ENCODE results near the gene STARD9.

STARD9 gene

DNA sequence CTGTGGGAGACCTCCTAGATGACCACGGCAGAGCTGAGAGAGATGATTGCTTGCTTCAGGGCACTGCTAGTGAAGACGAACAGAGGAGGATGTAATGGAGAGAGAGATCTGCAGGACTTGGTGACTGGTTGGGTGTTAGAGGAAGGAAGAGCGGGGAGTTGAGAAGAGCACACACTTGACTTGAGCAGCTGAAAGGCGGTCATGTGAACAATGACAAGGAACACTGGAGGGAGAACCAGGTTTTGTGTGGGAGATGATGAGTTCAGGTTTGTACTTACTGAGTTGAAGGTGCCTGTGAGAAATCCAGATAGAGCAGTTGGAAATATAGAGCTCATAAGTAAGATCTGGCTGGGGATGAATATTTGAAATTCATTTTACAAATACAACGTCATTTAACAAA is 121.2 kb downstream of the STARD9 start:
- no peak for DNase-seq

DNA sequence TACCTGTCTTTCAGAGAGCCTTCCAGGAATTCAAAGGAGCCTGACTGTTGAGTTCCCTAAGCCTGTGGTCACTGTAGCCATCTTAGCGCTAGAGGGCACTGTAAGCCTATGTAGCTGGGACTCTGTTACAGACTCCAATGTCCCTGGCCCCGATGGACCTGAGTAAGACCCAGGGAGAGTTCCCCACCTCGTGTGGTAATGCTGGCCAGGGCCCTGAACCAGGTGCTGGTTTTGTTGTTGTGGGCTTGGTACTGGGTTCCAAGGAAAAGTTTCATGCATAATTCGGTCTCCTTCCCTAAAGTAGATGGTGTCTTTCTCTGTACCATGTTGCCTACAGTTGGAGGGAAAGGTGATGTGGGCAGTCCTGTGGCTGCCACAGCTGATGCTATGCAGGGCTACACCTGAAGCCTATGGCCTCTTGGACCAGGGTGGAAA is 129.1 kb downstream of the STARD9 start:
- peak; percentile 35 for DNase-seq

GRCh38 chr15:42705336-42705735 is 129.9 kb downstream of the STARD9 start:
- DNase-seq, result no peak

- DNase-seq, result no peak
Measured at GRCh38 chr15:42707068-42707467, 131.7 kb downstream of the STARD9 start.

DNA sequence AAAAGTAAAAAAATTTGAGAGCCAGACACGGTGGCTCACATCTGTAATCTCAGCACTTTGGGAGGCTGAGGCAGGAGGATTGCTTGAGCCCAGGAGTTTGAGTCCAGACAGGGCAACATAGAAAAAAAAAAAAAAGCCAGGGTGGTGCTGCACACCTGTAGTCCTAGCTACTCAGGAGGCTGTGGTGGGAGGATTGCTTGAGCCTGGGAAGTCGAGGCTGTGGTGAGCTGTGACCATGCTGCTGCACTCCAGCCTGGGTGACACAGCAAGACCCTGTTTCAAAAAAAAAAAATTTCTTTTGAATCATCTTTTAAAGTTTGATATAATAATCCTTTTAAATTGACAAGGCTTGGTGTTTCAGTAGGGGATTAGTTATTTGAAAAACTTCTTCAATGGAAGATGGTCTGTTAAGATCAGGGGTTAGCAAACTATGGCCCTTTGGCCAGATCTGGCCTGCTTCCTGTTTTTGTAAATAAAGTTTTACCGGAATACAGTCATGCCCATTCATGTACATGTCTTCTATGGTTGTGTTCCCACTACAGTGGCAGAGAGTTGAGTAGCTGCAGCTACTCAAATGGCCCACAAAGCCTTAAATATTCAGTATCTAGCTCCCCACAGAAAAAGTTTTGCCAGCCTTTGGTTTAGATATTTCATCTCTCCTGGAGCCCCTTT is 132.6 kb downstream of the STARD9 start:
- DNase-seq, result no peak

DNA sequence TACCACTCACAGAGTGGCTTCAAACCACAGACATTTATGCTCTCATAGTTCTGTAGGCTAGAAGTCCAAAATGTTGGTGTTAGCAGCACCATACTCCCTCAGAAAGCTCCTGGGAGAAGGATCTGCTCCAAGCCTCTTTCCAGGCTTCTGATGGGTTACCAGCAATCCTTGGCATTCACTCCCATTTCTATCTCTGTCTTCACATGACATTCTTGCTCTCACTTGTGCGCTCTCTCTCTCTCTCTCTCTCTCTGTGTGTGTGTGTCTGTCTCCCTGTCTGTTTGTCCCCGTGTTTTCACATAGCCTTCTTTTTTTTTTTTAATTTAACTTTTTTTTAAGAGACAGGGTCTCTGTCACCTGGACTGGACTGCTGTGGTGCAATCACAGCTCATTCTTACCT is 135.3 kb downstream of the STARD9 start:
- no peak for DNase-seq

- no peak for DNase-seq
Measured at GRCh38 chr15:42711746-42712145, 136.3 kb downstream of the STARD9 start.

- DNase-seq, result no peak
Measured at GRCh38 chr15:42712584-42712983, 137.2 kb downstream of the STARD9 start.

DNA sequence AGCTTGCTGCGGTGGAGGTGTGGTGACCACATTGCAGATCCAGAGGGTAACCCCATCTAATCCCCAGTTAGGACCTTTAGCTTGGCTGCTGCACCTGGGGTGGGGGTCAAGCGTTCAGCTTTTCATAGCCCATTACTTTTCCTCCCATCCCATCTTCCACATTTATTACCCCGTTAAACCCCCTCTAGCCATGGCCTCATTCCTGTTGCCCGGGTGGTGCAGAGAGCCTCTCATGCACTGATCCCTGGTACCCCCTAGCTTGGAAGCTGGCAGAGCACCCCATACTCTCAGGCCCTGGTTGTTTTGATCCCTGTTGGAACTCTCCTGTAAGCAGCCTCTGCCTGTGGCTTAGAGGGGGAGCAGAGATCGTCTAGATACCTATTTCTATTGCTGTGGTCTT is 140.7 kb downstream of the STARD9 start:
- DNase-seq, result no peak

- DNase-seq, result no peak
Measured at GRCh38 chr15:42716626-42717025, 141.2 kb downstream of the STARD9 start.

- DNase-seq, result no peak
Measured at GRCh38 chr15:42719043-42719442, 143.6 kb downstream of the STARD9 start.

DNA sequence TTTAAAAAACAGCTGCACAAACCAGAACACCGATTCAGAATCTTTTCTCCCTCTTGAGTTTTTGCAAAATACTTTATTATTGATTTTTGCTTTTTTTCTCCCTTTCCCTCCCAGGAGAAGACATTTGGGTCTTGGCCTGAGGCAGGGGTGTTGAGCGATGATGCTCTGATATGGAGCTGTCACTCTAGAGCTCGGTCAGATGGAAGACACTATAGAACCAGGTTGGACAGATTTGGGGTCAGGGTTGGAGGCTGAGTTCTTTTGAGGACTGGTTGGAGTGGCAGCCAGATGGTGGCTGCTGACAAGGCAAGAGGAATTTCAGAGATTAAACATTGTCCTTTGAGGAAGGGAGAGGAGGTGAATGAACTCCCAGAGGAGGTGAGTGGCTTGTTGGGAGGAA is 144.7 kb downstream of the STARD9 start:
- DNase-seq, result no peak

DNA sequence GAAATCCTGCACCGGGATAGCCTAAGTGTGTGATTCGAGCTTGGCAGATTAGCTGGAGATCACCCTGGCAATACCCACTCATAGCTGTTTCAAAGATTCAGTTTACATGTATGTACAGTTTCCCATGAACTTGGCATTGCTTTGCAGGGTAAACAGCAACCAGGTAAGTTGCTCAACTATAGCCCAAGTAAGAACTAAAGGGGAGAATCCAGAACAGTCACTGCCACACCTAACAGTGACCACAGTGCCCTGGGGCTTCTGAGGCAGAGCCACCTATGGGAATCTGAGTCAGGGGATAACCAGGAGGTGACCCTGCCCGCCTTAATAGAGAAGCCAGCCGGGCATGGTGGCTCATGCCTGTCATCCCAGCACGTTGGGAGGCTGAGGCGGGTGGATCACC is 145.6 kb downstream of the STARD9 start:
- no peak for DNase-seq

DNA sequence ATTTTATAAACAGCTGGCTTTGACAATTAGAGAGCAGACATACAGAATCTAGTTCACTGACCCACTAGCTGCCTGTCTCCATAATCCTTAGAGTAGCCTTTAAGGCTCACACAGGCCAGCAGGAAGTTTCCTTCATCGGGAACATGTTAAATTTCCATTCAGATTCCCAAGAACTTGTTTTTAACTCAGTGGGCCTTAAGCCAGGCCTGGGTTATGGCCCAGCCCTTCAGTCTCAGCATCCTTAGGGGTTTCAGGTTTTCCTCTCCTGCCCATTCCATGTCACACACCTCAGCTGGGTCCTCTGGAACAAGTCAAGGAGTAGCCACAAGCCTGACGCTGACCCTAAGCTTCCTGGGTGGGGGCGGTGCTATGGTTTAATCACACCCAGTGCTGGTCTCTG is 146.5 kb downstream of the STARD9 start:
- no peak for DNase-seq

- no peak for DNase-seq
Measured at GRCh38 chr15:42723068-42723467, 147.7 kb downstream of the STARD9 start.

DNA sequence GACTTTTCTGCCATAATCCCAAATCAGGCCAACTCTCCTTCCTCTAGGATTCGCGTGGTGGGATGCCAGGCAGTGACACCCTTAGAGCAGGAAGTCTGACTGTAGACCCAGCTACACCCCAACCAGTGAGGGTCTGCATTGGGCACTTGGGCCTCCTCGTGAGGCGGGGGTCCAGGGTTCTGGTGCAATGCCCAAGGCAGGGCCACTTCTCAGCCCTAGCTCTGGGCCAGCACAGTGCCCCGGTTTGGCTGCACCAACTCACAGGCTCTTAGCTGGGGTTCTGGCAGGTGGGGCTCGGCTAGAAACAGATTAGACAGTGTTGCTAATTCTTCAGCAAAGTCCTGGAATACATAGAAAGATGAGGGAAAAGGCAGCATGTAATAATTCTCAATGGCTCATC is 148.9 kb downstream of the STARD9 start:
- DNase-seq, result no peak

- DNase-seq, result no peak
Measured at GRCh38 chr15:42725331-42725903, 150.0 kb downstream of the STARD9 start.

DNA sequence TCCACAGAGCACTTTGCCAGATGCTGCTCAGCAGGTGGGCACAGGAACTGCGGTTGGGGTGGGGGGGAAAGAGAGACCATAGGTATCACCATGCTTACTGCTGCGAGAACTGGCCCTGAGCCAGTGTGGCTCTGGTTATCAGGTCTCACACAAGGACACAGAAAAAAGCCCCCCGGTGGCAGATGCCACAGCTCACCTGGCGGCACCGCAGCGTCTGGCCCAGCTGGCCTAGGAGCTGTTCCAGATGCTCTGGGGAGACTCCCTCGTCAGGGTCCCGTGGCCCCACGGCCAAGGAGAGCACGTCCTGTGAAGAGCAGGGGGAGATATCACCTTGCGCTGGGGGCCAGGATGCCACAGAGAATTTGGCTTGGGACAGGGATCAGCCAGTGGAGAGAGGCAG is 150.7 kb downstream of the STARD9 start:
- peak; percentile 43 for DNase-seq

- DNase-seq, result peak; percentile 71
Measured at GRCh38 chr15:42727750-42728381, 152.5 kb downstream of the STARD9 start.

GRCh38 chr15:42728560-42728959 is 153.2 kb downstream of the STARD9 start:
- DNase-seq, result no peak

GRCh38 chr15:42728972-42729371 is 153.6 kb downstream of the STARD9 start:
- DNase-seq, result no peak

DNA sequence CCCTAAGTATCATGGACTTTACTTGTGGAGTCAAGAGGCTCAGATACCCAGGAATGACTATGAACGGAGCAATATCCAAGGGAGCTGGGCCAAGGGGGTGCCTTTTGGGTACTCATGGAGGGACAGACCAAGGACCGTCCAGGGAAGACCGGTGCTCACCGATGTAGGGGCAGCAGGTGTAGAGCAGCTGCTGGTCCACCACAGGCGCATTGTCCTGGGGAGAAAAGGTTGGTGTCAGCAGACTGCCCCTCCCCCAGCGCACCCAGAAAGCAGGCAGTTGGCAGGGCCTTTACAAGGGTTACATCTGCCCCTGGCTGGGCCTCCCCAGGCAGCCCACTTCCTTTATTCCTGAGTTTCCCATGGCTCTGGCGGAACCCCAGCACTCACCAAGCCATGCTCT is 154.0 kb downstream of the STARD9 start:
- no peak for DNase-seq

DNA sequence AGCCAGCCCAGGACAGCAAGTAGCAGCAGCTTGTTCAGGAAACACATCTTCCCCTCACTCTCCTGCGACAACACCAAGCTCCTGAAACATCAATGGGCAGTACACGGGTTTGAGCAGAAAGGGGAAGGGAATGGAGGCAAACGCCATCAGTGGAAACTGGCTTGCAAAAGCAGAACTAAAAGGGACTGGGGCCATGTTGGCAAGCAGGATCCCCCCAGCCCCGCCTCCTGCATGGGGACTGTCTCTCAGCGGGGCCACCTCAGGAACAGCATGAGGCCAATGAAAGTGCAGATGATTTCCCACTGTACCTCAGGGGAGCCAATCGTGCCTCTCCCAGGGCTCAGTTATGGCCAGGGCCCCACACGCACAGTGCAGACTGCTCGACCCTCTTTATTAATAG is 154.7 kb downstream of the STARD9 start:
- DNase-seq, result no peak

DNA sequence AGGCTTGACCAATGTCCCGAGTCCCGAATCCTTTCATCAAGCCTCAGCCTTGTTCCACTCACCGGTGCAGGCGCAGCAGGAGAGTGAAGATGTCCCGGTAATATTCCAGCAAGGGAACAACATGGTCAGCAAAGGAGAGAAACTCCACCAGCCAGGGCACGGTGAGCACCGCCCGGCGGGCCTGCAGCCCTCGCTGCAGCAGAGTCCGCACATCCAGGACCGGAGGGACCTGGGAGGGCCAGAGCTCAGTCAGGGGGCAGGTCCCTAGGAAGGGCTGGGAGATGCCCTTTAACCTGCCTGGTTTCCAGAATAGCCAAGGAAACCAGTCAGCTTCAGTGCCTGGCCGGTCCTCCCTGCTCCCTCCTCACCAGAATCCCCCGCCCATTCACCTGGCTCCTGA is 155.1 kb downstream of the STARD9 start:
- no peak for DNase-seq

DNA sequence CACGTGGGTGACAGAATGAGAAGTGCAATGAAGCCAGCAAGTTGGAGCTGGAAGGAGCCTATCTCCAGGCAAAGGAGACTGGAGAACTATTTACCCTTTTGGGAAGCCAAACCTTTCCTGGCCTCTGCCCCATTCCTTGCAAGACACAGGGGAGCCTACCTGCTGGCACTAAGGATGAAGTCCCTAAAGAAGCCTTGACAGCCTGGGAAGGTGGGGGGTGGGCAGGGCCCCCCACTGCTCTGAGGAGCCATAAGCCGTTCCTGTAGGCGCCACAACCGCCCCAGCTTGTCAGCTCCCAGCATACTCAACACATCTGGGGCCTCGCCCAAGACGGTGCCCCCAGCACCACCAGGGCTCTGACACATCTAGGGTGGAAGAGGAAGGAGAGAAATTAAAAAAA is 156.1 kb downstream of the STARD9 start:
- DNase-seq, result no peak

Data from NCI-H1105 (cell line).